H7 (cell line): Measurements from ENCODE around the gene NDUFB4. TPM values are rescaled to one million over a fixed set of nuclear protein-coding genes. Genes with fewer than 3 reads are reported as not detected.

Experiments
- DNase-seq: peaks from one replicate; pipeline ENCODE4 v3.0.0; 2012
- H3K27me3 ChIP-seq: 2 replicates; pipeline ENCODE4 v1.6.0; 2011; ENCODE audit warnings: mild to moderate bottlenecking, low read length; ENCODE audit not compliant: control insufficient read depth, insufficient read depth
- H3K36me3 ChIP-seq: replicated peaks from 2 replicates; pipeline ENCODE4 v1.5.1; 2011; ENCODE audit warnings: low read length; ENCODE audit not compliant: control insufficient read depth, insufficient read depth
- H3K4me3 ChIP-seq: 2 replicates; pipeline ENCODE4 v1.5.1; 2011; ENCODE audit warnings: low read depth, mild to moderate bottlenecking, control low read depth, low read length, moderate library complexity; ENCODE audit not compliant: insufficient read depth
- total RNA-seq: library from RNA; depleted of rRNA; stranded (reverse); fragments of >200 nt; shearing (Covaris generic); gene quantifications from 2 replicates; pipeline ENCODE4 v1.2.3, GENCODE V29; 2014

NDUFB4 gene
- total RNA-seq, 1 experiment from 2014 or later: 247 TPM

DNA sequence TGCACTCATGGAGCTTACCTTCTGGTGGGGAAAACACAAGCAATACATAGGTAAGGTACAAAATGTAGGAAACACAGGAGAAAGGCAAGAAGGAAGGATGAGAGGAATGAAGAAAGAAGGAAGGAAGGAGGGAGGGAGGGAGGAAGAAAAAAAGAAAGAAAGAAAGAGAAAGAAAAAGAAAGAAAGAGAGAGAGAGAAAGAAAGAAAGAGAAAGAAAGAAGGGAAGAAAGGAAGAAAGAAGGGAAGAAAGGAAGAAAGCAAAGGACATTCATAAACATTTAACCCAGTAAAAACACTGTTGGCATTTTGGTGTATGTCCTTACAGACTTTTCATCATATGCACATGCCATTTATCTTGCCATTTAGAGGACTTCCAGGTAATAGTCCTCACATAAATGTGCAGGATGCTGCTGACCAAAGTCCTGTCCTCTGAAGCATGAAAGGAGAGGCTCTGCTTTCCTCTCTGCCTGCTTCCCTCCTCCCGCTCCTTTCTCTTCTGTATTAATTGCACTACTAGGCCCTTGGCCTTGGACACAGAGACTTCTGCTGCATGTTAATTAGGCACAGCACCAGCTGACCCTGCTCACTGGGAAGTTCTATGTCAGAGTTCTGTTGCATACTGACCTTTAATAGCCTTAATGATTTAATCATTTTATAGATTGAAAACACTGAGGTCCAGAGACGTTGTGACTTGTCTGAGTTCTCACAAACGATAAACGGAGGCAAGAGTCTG is 29.7 kb upstream of the NDUFB4 start:
- no peak overlapping the region for H3K4me3 ChIP-seq
- H3K36me3 ChIP-seq: no peaks in the 10 kb centered on the region
- H3K27me3 ChIP-seq: no peaks in the 10 kb centered on the region
- no peak for DNase-seq

DNA sequence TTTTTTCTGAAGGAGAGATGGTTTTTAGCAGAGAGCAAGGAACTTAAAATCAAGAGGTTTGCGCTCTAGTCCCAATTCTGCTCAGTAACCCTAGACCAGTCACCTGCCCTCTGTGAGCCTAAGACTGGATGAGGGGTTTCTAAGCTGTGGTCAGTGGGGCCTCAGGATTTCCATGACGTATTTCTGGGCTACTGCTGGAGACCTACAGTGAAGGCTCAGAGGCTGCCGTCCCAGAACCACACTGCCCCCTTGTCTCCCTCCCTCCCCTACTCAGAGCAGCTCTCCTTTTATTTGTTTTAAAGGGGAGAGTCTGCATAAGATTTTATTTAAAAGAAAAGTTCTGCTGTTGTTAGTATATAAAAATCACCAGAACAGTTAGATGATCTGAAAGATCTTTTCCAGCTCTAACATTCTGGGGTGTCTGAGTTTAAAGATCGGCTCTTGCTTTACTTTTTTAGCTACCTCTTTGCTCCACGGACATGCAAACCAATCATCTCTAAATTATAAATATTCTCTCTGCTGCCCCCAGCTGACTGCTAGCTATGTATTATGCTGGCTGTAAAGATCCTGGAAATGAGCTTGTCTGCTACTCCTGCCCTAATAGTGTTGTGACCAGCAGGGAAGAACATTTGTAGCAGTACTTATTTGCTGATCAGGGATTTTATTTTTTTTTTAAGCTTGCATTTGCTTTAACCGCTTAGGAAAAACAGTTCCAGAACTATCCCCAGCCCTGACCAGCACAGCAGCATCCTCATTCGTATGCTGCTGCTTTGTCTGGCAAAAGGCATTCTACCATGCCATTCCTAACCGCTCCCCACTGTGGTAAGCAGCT is 28.6 kb upstream of the NDUFB4 start:
- Histone ChIP-seq H3K4me3 (no peak overlapping the region), H3K27me3 (no peaks in the 10 kb centered on the region), H3K36me3 (no peaks in the 10 kb centered on the region)
- DNase-seq: peak; percentile 49

DNA sequence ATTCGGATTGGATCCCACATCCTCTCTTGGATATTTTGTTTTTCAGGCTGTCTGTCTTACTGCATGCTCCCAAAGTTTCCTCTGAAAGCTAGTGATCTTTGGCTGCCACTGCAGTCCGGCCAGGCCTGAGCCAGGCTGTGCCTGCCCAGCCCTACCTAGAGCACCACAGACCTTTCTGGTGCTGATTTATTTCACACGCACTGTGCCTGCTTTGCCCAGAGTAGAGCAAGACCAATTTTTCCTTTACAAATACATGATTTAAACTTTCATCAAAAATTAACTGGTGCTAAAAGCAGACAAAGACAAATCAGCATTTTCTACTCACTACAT is 28.0 kb upstream of the NDUFB4 start:
- no peak for DNase-seq
- Histone ChIP-seq H3K4me3 (no peak overlapping the region), H3K36me3 (no peaks in the 10 kb centered on the region), H3K27me3 (no peaks in the 10 kb centered on the region)

DNA sequence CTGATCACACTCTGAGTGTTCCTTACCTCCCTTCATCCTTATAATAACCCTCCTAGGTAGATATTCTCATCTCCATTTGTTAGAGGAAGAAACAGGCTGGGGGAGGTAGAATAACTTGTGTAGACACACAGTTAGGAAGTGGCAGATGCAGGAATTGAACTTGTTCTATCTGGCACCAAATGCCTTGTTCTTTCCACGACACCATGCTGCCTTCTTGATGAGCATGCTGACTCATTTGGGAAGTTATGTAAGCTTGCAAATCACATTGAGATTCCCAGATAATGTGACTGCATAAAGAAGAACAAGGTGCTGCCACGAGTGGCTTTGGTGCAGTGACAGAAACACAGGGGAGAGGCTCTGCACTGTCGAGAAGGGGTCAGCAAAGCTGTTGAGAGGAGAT is 27.5 kb upstream of the NDUFB4 start:
- Histone ChIP-seq H3K36me3 (no peaks in the 10 kb centered on the region), H3K27me3 (no peaks in the 10 kb centered on the region), H3K4me3 (no peak overlapping the region)
- DNase-seq: no peak

DNA sequence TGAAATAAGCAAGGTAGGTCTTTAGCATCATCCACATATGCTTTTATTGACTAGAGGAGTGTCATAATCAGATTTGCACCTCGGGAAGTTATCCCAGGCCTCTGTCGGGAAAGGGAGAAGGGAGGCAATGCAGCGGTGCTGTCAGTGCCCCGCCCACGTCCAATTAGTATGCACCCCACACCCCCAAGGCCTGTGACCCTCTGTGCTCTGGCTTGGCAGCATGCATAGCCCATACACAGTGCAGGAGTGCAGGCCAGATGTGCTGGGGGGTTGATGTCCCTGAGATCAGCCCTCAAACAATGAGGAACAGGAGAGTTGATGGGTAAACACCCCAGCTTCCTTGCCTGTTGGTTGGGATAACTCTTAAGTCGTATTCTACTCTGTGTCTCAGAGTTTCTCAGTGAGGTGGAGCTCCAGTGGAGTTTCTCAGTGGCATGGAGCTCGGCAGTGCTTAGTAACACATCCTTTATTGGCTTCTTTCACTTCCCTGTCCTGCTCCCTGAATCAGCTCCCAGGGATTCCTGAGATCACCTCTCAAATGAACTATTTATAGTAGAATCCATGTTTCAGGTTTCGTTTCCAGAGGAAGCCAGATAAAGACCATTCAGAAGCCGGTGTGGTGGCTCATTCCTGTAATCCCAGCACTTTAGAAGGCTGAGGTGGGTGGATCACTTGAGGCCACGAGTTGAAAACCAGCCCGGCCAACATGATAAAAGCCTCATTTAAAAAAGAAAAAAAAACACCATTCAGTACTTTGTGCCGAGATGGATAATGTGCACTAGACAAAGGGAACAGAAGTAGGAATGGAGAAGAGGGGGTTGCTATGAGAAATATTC is 26.7 kb upstream of the NDUFB4 start:
- no peaks in the 10 kb centered on the region for H3K27me3 ChIP-seq
- no peak overlapping the region for H3K4me3 ChIP-seq
- no peaks in the 10 kb centered on the region for H3K36me3 ChIP-seq
- DNase-seq: no peak

DNA sequence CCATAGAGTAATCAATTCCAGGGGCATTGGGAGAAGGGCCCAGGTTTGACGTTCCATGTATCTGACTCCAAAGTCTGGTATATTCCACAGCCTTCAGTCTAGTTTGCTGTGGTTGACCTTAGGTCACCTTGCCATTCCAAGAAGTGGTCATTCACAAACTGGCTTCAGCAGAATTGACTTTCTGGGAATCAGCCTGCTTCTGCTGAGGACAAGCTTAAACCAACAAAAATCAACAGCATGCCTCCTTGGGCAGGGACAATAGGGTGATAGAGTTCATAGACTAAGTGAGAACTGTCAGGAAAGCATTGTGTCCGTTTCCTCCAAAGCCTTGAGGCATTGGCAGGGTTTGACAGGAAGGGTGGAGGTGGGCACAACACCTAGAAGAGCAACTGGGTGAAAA is 24.1 kb upstream of the NDUFB4 start:
- no peaks in the 10 kb centered on the region for H3K27me3 ChIP-seq

DNA sequence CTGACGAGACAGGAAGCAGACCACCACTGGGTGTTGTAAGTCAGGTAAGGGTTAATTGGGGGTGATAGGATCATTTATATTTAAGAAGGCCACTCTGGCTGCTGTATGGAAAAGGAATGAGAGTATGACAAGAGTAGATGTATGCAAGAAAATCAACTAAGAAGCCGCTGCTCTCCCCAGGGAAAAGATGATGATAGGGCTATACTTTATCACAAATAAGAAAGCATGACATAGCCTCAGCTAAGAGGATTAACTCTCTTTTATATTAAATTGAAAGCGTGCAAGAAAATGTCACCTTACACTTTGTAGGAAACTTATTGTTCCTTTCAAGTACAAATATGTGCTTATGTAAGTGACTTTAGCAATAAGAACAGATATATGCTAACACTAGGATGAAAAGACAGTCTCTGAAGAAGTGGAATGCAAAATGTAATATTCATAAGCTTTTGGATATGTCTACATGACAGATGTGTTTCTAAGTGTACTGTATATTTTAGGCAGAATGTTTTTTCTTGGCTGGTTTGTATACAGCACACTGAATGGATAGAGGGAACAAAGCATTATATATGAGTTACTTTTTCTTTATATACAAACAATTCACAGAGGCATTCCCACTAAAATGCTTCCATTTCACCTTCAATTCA is 8.7 kb upstream of the NDUFB4 start:
- Histone ChIP-seq H3K36me3 (no peaks in the 10 kb centered on the region), H3K4me3 (no peak overlapping the region), H3K27me3 (no peaks in the 10 kb centered on the region)
- DNase-seq: no peak

More for the DNA sequence above, 24.1 kb upstream of the NDUFB4 start:
- no peak for DNase-seq
- H3K36me3 ChIP-seq: no peaks in the 10 kb centered on the region
- H3K4me3 ChIP-seq: no peak overlapping the region

DNA sequence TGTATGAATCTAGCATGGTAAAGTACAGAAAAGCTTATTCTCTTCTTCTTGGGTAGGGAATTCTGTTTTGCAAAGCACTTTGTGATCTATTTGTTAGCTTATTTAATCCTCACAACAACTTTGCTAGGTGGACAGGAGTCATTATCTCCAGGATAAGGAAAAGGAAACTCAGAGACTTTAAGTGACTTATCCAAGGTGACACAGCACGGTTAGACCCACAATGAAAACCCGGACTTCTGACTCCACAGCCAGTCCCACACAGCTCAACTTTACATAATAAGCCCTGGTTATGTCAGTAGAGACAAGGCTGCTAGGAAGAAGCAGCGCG is 384 bp upstream of the NDUFB4 start:
- Histone ChIP-seq H3K27me3 (no peaks in the 10 kb centered on the region), H3K4me3 (peak overlapping the region; percentile 98), H3K36me3 (peaks cover 3% of the 10 kb centered on the region)
- no peak for DNase-seq

DNA sequence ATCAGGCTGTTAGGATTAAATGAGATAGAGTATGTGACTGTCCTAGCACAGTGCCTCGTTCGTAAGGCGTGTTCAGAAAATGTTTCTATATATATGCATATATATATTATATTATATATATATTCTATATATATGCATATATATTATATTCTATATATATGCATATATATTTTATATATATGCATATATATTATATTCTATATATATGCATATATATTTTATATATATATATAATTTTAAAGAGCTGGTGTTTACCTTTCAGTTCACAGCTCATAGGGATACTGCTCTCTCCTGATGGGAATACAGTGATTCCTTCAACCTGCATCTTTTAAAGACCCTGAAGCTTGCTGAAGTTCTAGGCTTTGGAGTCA is 702 bp downstream of the NDUFB4 start:
- DNase-seq: no peak
- no peaks in the 10 kb centered on the region for H3K27me3 ChIP-seq
- peaks cover 6% of the 10 kb centered on the region for H3K36me3 ChIP-seq
- H3K4me3 ChIP-seq: peak overlapping the region; percentile 98

DNA sequence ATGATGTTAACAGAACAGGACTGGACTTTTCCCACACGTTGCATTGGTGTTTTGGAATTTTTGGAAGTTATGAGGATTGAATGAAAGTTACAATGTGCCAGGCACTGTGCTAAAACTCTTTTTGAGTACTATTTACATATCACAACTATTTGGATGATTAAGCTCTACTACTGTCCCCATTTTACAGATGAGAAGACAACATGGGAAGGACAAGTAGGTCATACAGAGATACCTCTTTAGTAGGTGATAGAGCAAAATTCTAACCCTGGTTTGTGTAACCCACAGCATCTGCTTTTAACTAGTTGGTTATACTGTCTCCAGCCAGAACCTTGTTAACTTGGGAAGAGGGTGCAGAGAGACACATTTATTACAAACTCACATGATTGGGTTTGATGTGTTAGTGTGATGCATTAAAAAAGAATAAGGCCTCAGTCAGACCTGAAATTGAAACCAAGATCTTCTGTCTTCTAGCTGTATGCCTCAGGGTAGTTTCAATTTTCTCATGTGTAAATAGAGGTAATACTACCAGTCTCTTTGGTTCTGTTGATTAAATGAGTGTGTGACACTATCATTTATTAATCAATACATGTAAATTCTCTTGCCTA is 1.4 kb downstream of the NDUFB4 start:
- DNase-seq: no peak
- H3K4me3 ChIP-seq: no peak overlapping the region; the same call in 1 of the 2 replicates

DNA sequence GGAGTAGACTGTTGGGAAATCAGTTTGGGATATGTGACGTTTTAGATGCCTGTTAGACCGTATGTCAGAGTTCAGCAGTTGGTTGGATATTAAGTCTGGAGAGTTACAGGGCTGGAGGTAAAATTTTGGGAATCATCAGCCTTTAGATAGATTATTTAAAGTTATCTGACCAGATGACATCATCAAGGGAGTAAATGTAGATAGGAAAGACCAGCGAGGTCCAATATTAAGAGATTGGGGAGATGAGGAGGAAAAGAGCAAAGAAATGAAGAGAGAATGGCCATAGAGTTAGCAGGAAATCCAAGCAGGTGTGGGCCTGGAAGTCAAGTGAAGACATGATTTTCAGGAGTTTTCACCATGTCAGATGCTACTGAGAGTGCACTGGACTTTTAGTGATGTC is 3.1 kb downstream of the NDUFB4 start:
- Histone ChIP-seq H3K4me3 (no peak overlapping the region), H3K36me3 (peaks cover 6% of the 10 kb centered on the region)

More for the DNA sequence above, 1.4 kb downstream of the NDUFB4 start:
- H3K27me3 ChIP-seq: no peaks in the 10 kb centered on the region
- peaks cover 6% of the 10 kb centered on the region for H3K36me3 ChIP-seq

DNA sequence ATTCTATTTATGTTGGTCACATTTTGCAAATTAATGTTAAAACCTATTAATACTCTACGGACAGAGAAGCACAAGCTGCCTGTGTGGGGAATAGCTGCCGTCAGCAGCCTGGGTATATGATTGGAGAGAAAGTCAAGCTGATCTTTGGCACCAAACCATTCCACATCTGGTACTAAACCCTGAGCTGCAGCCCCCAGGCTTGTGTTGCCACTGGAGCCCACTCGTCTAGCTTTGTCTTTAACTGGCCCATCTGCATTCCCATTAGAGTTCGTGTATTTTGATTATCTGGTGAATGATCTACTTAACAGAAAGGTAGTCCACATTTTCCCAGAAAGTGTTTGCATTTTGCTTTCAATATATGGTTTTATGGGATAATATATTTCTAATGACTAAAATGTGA is 5.4 kb downstream of the NDUFB4 start:
- DNase-seq: no peak
- H3K36me3 ChIP-seq: peaks cover 6% of the 10 kb centered on the region
- no peaks in the 10 kb centered on the region for H3K27me3 ChIP-seq
- H3K4me3 ChIP-seq: no peak overlapping the region

More for the DNA sequence above, 3.1 kb downstream of the NDUFB4 start:
- no peak for DNase-seq
- no peaks in the 10 kb centered on the region for H3K27me3 ChIP-seq

DNA sequence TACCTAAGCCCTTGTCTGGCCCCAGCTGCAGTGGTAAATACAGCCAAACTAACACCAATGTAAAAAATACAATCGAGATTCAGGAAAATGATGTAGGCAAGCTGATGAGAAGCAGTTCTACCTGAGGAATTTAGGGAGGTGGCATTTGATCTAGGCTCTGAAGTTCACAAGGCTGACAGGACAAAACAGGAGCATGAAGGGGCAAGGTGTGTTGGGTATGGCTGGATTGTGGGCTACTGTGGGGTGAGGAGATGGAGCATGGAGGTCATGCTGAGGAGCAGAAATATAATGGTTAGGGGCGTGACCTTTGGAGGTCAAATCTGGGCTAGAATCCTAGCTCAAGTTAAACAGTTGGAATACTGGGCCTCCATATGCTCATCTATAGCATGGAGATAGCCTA is 6.5 kb downstream of the NDUFB4 start:
- DNase-seq: no peak
- H3K36me3 ChIP-seq: peaks cover 6% of the 10 kb centered on the region
- no peak overlapping the region for H3K4me3 ChIP-seq
- H3K27me3 ChIP-seq: no peaks in the 10 kb centered on the region

DNA sequence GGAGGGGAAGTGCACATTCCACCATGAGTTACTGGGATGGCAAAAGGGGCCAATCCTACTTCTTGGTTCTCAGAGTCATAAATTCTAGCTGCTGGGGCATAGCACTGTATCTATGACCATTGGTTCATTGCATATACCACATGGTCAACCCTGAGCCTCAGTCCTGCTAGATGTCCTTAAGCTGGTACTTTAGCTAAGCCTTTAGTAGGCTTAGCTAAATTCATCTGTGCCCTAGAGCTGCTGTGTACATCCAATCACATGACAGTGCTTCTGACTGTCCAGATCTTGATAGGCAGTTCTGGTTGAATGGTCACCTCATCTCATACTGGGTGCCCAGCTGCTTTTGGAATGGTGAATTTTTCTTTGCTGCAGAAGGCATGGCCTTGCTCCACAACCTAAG is 8.2 kb downstream of the NDUFB4 start:
- DNase-seq: no peak
- Histone ChIP-seq H3K4me3 (no peak overlapping the region), H3K27me3 (no peaks in the 10 kb centered on the region), H3K36me3 (peaks cover 3% of the 10 kb centered on the region)
